Calu3 (cell line): ENCODE measurements around the gene GTF2H3. TPM values are rescaled to one million over a fixed set of nuclear protein-coding genes. Genes with fewer than 3 reads are reported as not detected.

Experiments used
- BruUV-seq: library from RNA; stranded (reverse); fragments of 400-500 nt; replicated peaks from 2 replicates; lab custom pipeline; 2021; lab: Mats Ljungman, UMichigan
- CTCF ChIA-PET: fragments of 300-600 bp; sonication (Branson Sonifier 250); formaldehyde crosslinking; loops from one replicate; lab custom pipeline; 2022; ENCODE audit warnings: antibody characterized with exemption; lab: Charles Lee
- DNase-seq: peaks from one replicate; pipeline ENCODE4 v3.0.0; 2022
- H3K27ac Mint-ChIP-seq: one replicate; pipeline ENCODE4 v1.8.0; 2022; ENCODE audit warnings: mixed read lengths; ENCODE audit not compliant: unreplicated experiment
- H3K27me3 Mint-ChIP-seq: one replicate; pipeline ENCODE4 v1.8.0; 2022; ENCODE audit warnings: mixed read lengths; ENCODE audit not compliant: unreplicated experiment
- H3K36me3 Mint-ChIP-seq: one replicate; pipeline ENCODE4 v1.8.0; 2022; ENCODE audit warnings: mild to moderate bottlenecking, moderate library complexity, mixed read lengths; ENCODE audit not compliant: insufficient read depth, unreplicated experiment
- H3K4me1 Mint-ChIP-seq: one replicate; pipeline ENCODE4 v1.8.0; 2022; ENCODE audit warnings: mild to moderate bottlenecking, low read depth, mixed read lengths; ENCODE audit not compliant: unreplicated experiment
- H3K4me3 Mint-ChIP-seq: one replicate; pipeline ENCODE4 v1.8.0; 2022; ENCODE audit warnings: mild to moderate bottlenecking, low read depth, moderate library complexity, mixed read lengths; ENCODE audit not compliant: unreplicated experiment
- H3K9me3 Mint-ChIP-seq: one replicate; pipeline ENCODE4 v1.8.0; 2022; ENCODE audit warnings: low read depth, mixed read lengths; ENCODE audit not compliant: unreplicated experiment
- intact Hi-C: fragments of 100-400 bp; cut with micrococcal nuclease; formaldehyde crosslinking; loops from one replicate; pipeline ENCODE4 v1.10.0; 2022; ENCODE audit not compliant: unreplicated experiment
- total RNA-seq: library from RNA; stranded (reverse); gene quantifications from 2 replicates; pipeline ENCODE4 v1.2.3, GENCODE V29; 2022
- TF ChIP-seq, protein P1 (sequence below): fragments of 200-600 bp; IDR thresholded peaks from one replicate; pipeline ENCODE4 v1.8.0; 2022; ENCODE audit warnings: antibody characterized with exemption; ENCODE audit not compliant: unreplicated experiment

Gene GTF2H3
- total RNA-seq, 1 experiment from 2014 or later, result 59.8 TPM

DNA sequence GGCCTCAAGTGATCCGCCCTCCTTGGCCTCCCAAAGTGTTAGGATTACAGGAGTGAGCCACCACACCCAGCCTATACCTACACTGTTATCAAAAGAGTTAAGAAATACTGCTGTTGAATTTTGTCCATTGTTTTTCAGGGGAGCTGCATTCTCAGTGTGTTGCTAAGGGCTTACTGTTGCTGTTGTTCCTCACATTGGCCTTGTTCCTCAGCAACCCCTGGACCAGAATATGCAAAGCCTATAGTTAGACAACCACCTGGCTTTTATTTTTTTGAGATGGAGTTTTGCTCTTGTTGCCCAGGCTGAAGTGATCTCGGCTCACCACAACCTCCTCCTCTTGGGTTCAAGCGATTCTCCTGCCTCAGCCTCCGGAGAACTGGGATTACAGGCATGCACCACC is 73.8 kb downstream of the GTF2H3 start:
- no peak overlapping the region for H3K4me3 Mint-ChIP-seq
- no peaks in the 10 kb centered on the region for H3K9me3 Mint-ChIP-seq
- CTCF ChIA-PET, result no interaction called here
- H3K4me1 Mint-ChIP-seq, result no peaks in the 10 kb centered on the region
- TF ChIP-seq, protein P1, sequence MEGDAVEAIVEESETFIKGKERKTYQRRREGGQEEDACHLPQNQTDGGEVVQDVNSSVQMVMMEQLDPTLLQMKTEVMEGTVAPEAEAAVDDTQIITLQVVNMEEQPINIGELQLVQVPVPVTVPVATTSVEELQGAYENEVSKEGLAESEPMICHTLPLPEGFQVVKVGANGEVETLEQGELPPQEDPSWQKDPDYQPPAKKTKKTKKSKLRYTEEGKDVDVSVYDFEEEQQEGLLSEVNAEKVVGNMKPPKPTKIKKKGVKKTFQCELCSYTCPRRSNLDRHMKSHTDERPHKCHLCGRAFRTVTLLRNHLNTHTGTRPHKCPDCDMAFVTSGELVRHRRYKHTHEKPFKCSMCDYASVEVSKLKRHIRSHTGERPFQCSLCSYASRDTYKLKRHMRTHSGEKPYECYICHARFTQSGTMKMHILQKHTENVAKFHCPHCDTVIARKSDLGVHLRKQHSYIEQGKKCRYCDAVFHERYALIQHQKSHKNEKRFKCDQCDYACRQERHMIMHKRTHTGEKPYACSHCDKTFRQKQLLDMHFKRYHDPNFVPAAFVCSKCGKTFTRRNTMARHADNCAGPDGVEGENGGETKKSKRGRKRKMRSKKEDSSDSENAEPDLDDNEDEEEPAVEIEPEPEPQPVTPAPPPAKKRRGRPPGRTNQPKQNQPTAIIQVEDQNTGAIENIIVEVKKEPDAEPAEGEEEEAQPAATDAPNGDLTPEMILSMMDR, result no peak
- no peaks in the 10 kb centered on the region for H3K27me3 Mint-ChIP-seq
- no TSS peak for BruUV-seq
- no peak overlapping the region for H3K27ac Mint-ChIP-seq
- peaks cover 22% of the 10 kb centered on the region for H3K36me3 Mint-ChIP-seq
- DNase-seq, result no peak
- intact Hi-C loops, result no loop called here

Other genes with a start within 250 kb of the GTF2H3 start
- 83.5 and 92.6 TPM in 2 replicates for gene KMT5A, start 249.7 kb upstream of the GTF2H3 start, total RNA-seq
- 2.4 and 2.8 TPM in 2 replicates for gene RILPL2, start 197.1 kb upstream of the GTF2H3 start, total RNA-seq
- gene SNRNP35, start 175.7 kb upstream of the GTF2H3 start, total RNA-seq, result 26.9 and 34.9 TPM in 2 replicates
- gene RILPL1, start 100.1 kb upstream of the GTF2H3 start, total RNA-seq, result 9.5 and 9.7 TPM in 2 replicates
- gene TMED2, start 49.3 kb upstream of the GTF2H3 start, total RNA-seq, result 459 and 461 TPM in 2 replicates
- 52.7 TPM in 2 replicates for gene DDX55, start 31.7 kb upstream of the GTF2H3 start, total RNA-seq
- gene EIF2B1, start 143 bp upstream of the GTF2H3 start, total RNA-seq, result 57.0 and 63.6 TPM in 2 replicates
- gene TCTN2, start 37.3 kb downstream of the GTF2H3 start, total RNA-seq, result 9.0 and 11.5 TPM in 2 replicates
- 37.8 and 41.0 TPM in 2 replicates for gene ATP6V0A2, start 78.5 kb downstream of the GTF2H3 start, total RNA-seq
- 0.14 and 0.20 TPM in 2 replicates for gene DNAH10, start 128.5 kb downstream of the GTF2H3 start, total RNA-seq